GM12864 (cell line): ENCODE data around the gene SRRM4.

Source experiments
- DNase-seq: peaks from one replicate; pipeline ENCODE4 v3.0.0-alpha.2; 2011; ENCODE audit warnings: low read depth
- H3K4me3 ChIP-seq: 2 replicates; pipeline ENCODE4 v1.5.1; 2011; ENCODE audit warnings: mild to moderate bottlenecking, low read depth, low read length, control low read depth
- CTCF ChIP-seq: IDR thresholded peaks from 2 replicates; pipeline ENCODE4 v1.5.1; 2011; ENCODE audit warnings: low read depth, mild to moderate bottlenecking, moderate library complexity, low read length, control low read depth, inconsistent platforms; ENCODE audit errors: missing control alignments

SRRM4 gene

GRCh38 chr12:119206348-119207062 is 225.2 kb downstream of the SRRM4 start:
- no peak for TF ChIP-seq CTCF
- DNase-seq: no peak
- no peak overlapping the region for H3K4me3 ChIP-seq

- DNase-seq: no peak
- TF ChIP-seq CTCF: no peak
- H3K4me3 ChIP-seq: no peak overlapping the region
These were observed 225.8 kb downstream of the SRRM4 start for GRCh38 chr12:119207063-119207560.

GRCh38 chr12:119208626-119209061 is 227.3 kb downstream of the SRRM4 start:
- no peak for TF ChIP-seq CTCF
- DNase-seq: no peak
- H3K4me3 ChIP-seq: no peak overlapping the region

- no peak for TF ChIP-seq CTCF
- H3K4me3 ChIP-seq: no peak overlapping the region
- DNase-seq: no peak
These were observed 230.5 kb downstream of the SRRM4 start for GRCh38 chr12:119211884-119212283.
